H1 (cell line): ENCODE measurements around the gene RTN4RL2. TPM values are rescaled to one million over a fixed set of nuclear protein-coding genes. Genes with fewer than 3 reads are reported as not detected.

Experiments
- CTCF ChIA-PET: fragments of 300-600 bp; sonication (Branson Sonifier 250); formaldehyde crosslinking; loops from one replicate; lab custom pipeline; 2021; ENCODE audit not compliant: partially characterized antibody; lab: Charles Lee
- POLR2A ChIA-PET: fragments of 300-600 bp; sonication (Branson Sonifier 250); formaldehyde crosslinking; loops from one replicate; lab custom pipeline; 2021; ENCODE audit warnings: inconsistent platforms; ENCODE audit not compliant: partially characterized antibody; lab: Charles Lee
- DNase-seq, 2 experiments: peaks; one replicate each; pipeline versions ENCODE4 v3.0.0 to v3.0.0-alpha.2; 2010 to 2022; ENCODE audit warnings: low spot score in 2 of 2, low read depth in 1 of 2, mixed read lengths in 1 of 2
- FAIRE-seq: peaks from 2 replicates; lab custom pipeline; 2011; peaks lifted over from hg19 to GRCh38; lab: Jason Lieb, UNC
- H2AFZ ChIP-seq: 2 replicates; pipeline ENCODE4 v1.8.1; 2012; ENCODE audit warnings: low read length, inconsistent platforms
- H2AK5ac ChIP-seq: 2 replicates; pipeline ENCODE4 v1.6.1; 2013; ENCODE audit warnings: low read depth, low read length
- H2BK120ac ChIP-seq: replicated peaks from 2 replicates; pipeline ENCODE3; 2013; ENCODE audit warnings: low read depth, low read length, inconsistent platforms
- H2BK12ac ChIP-seq: 2 replicates; pipeline ENCODE4 v1.6.1; 2013; ENCODE audit warnings: low read depth, low read length
- H2BK15ac ChIP-seq: 2 replicates; pipeline ENCODE4 v1.6.1; 2013; ENCODE audit warnings: low read length
- H2BK20ac ChIP-seq: 2 replicates; pipeline ENCODE4 v1.6.1; 2013; ENCODE audit warnings: low read length
- H2BK5ac ChIP-seq: 2 replicates; pipeline ENCODE4 v1.6.1; 2013; ENCODE audit warnings: low read depth, low read length
- H3K14ac ChIP-seq: 2 replicates; pipeline ENCODE4 v1.6.1; 2013; ENCODE audit warnings: inconsistent platforms; ENCODE audit not compliant: insufficient read length
- H3K18ac ChIP-seq: 2 replicates; pipeline ENCODE4 v1.6.1; 2013; ENCODE audit warnings: low read length; ENCODE audit errors: extremely low read depth
- H3K23ac ChIP-seq: 2 replicates; pipeline ENCODE4 v1.6.1; 2013; ENCODE audit warnings: inconsistent platforms; ENCODE audit not compliant: insufficient read length
- H3K23me2 ChIP-seq: 2 replicates; pipeline ENCODE4 v1.6.1; 2013; ENCODE audit warnings: low read depth, low read length
- H3K27ac ChIP-seq: 2 replicates; pipeline ENCODE4 v1.6.1; 2011; ENCODE audit warnings: low read depth, low read length, inconsistent platforms
- H3K27me3 ChIP-seq, 4 experiments: replicated peaks in 1 of 4; 1 replicate in 1 of 4; 2 replicates in 3 of 4; pipeline versions ENCODE4 v1.6.1 to v1.8.1; 2011 to 2013; ENCODE audit warnings: low read length in 3 of 4, mild to moderate bottlenecking in 3 of 4, inconsistent platforms in 2 of 4, mixed read lengths in 2 of 4, moderate library complexity in 1 of 4; ENCODE audit not compliant: control insufficient read depth in 3 of 4, insufficient read depth in 3 of 4; ENCODE audit errors: extremely low read depth in 1 of 4
- H3K36me3 ChIP-seq, 4 experiments: 2 replicates each; pipeline versions ENCODE4 v1.6.1 to v1.8.1; 2011 to 2013; ENCODE audit warnings: mild to moderate bottlenecking in 4 of 4, low read length in 3 of 4, moderate library complexity in 2 of 4, control low read depth in 1 of 4, inconsistent platforms in 1 of 4; ENCODE audit not compliant: insufficient read depth in 4 of 4, control insufficient read depth in 2 of 4
- H3K4ac ChIP-seq: replicated peaks from 2 replicates; pipeline ENCODE3; 2013; ENCODE audit warnings: low read length, low read depth, mixed read lengths, inconsistent platforms; ENCODE audit not compliant: insufficient read length
- H3K4me1 ChIP-seq, 4 experiments: replicated peaks in 1 of 4; 1 replicate in 1 of 4; 2 replicates in 3 of 4; pipeline versions ENCODE4 v1.6.1 to v1.8.1; 2011 to 2013; ENCODE audit warnings: low read length in 3 of 4, inconsistent platforms in 2 of 4, mixed read lengths in 1 of 4; ENCODE audit not compliant: insufficient read depth in 4 of 4, control insufficient read depth in 3 of 4
- H3K4me2 ChIP-seq, 2 experiments: 2 replicates each; pipeline versions ENCODE4 v1.6.1 to v1.8.1; 2011 to 2013; ENCODE audit warnings: low read depth in 2 of 2, low read length in 2 of 2, control low read depth in 1 of 2, inconsistent platforms in 1 of 2, mild to moderate bottlenecking in 1 of 2; ENCODE audit not compliant: insufficient read depth in 1 of 2
- H3K4me3 ChIP-seq, 4 experiments: fragments of 200-600, 300-600 bp in 1 of 4; sonication (generic), shearing (Covaris generic), sonication (Bioruptor Twin) in 1 of 4; 2 replicates each; pipeline versions ENCODE4 v1.5.1 to v1.8.1; 2011 to 2016; ENCODE audit warnings: low read length in 4 of 4, low read depth in 3 of 4, control low read depth in 2 of 4, inconsistent platforms in 2 of 4, mild to moderate bottlenecking in 2 of 4, mixed read lengths in 1 of 4, moderate library complexity in 1 of 4; ENCODE audit not compliant: insufficient read depth in 2 of 4; ENCODE audit errors: extremely low read depth in 1 of 4
- H3K56ac ChIP-seq: replicated peaks from 2 replicates; pipeline ENCODE3; 2013; ENCODE audit warnings: low read depth, mild to moderate bottlenecking, mixed read lengths, low read length, inconsistent platforms; ENCODE audit not compliant: insufficient read length
- H3K79me1 ChIP-seq: 2 replicates; pipeline ENCODE4 v1.6.1; 2013; ENCODE audit warnings: low read depth, low read length, control low read depth
- H3K79me2 ChIP-seq, 2 experiments: 2 replicates each; pipeline versions ENCODE4 v1.6.1 to v1.8.1; 2012 to 2013; ENCODE audit warnings: low read length in 2 of 2, mild to moderate bottlenecking in 2 of 2, inconsistent platforms in 1 of 2; ENCODE audit not compliant: insufficient read depth in 2 of 2, control insufficient read depth in 1 of 2
- H3K9ac ChIP-seq, 4 experiments: replicated peaks in 1 of 4; 1 replicate in 1 of 4; 2 replicates in 3 of 4; pipeline versions ENCODE4 v1.6.1 to v1.8.1; 2011 to 2013; ENCODE audit warnings: low read depth in 3 of 4, low read length in 3 of 4, control low read depth in 2 of 4, mild to moderate bottlenecking in 2 of 4, moderate library complexity in 2 of 4, inconsistent platforms in 1 of 4; ENCODE audit errors: extremely low read depth in 1 of 4
- H3K9me3 ChIP-seq, 2 experiments: 2 replicates each; pipeline versions ENCODE4 v1.6.1 to v1.8.1; 2012 to 2013; ENCODE audit warnings: mild to moderate bottlenecking in 2 of 2, moderate library complexity in 2 of 2, control low read depth in 1 of 2, inconsistent platforms in 1 of 2, low read depth in 1 of 2, low read length in 1 of 2, mixed read lengths in 1 of 2; ENCODE audit not compliant: insufficient read depth in 2 of 2
- H4K20me1 ChIP-seq, 2 experiments: replicated peaks in 1 of 2; 2 replicates each; pipeline versions ENCODE3 to v1.8.1; 2011 to 2013; ENCODE audit warnings: inconsistent platforms in 2 of 2, low read length in 2 of 2, mild to moderate bottlenecking in 1 of 2; ENCODE audit not compliant: insufficient read depth in 2 of 2, control insufficient read depth in 1 of 2
- H4K5ac ChIP-seq: 2 replicates; pipeline ENCODE4 v1.6.1; 2013; ENCODE audit warnings: low read length, low read depth, mixed read lengths, inconsistent platforms; ENCODE audit not compliant: insufficient read length
- H4K8ac ChIP-seq: 2 replicates; pipeline ENCODE4 v1.8.0; 2013; ENCODE audit warnings: mild to moderate bottlenecking, moderate library complexity, low read length, inconsistent platforms; ENCODE audit not compliant: insufficient read depth; ENCODE audit errors: extremely low read depth
- H4K91ac ChIP-seq: replicated peaks from 2 replicates; pipeline ENCODE3; 2013; ENCODE audit warnings: low read length, mixed read lengths, inconsistent platforms; ENCODE audit not compliant: insufficient read length
- EP300 ChIP-seq, 2 experiments: IDR thresholded peaks; 1 replicate in 1 of 2; 2 replicates in 1 of 2; pipeline ENCODE4 v1.6.1; 2011 to 2012; ENCODE audit warnings: low read depth in 2 of 2, low read length in 2 of 2, mild to moderate bottlenecking in 2 of 2, borderline replicate concordance in 1 of 2, inconsistent platforms in 1 of 2, moderate library complexity in 1 of 2
- KDM1A ChIP-seq: fragments of 200-600, 300-600 bp; sonication (generic); IDR thresholded peaks from 2 replicates; pipeline ENCODE4 v1.7.1; 2016; ENCODE audit warnings: mild to moderate bottlenecking, low read length, borderline replicate concordance
- SIRT6 ChIP-seq: IDR thresholded peaks from one replicate; pipeline ENCODE4 v1.7.1; 2012; ENCODE audit warnings: low read length, inconsistent platforms
- WGBS, 2 experiments: shearing (Covaris generic) in 1 of 2; methylation state at CpG; one replicate each; pipeline versions ENCODE4 v1.1.6 to v1.1.7; 2013 to 2015; ENCODE audit warnings: low lambda C conversion rate in 2 of 2, mixed read lengths in 2 of 2, inconsistent platforms in 1 of 2, low coverage in 1 of 2, missing lambda C conversion rate in 1 of 2; ENCODE audit not compliant: insufficient replicate concordance in 2 of 2, insufficient coverage in 1 of 2, insufficient read length in 1 of 2; ENCODE audit errors: extremely low coverage in 1 of 2, missing lambda C conversion rate in 1 of 2; 5-methylcytosine and 5-hydroxymethylcytosine counted together
- polyA plus RNA-seq, 7 experiments: library from polyadenylated mRNA; depleted of rRNA in 3 of 7; stranded (reverse) in 5 of 7; unstranded in 2 of 7; fragments of >200 nt in 5 of 7; fragments of 200-250 nt in 2 of 7; gene quantifications; 1 replicate in 5 of 7; 2 replicates in 1 of 7; 4 replicates in 1 of 7; pipeline versions ENCODE4 v1.2.1 to v1.2.3, GENCODE V29; 2011 to 2013; ENCODE audit warnings: missing spikeins in 2 of 7, mixed read lengths in 2 of 7
- total RNA-seq: library from RNA; stranded (reverse); fragmentation: NEBNext Ultra II Directional; extraction: Animal tissue kit (Norgen Biotek cat#: 25700); gene quantifications from 2 replicates; pipeline ENCODE4 v1.2.1, GENCODE V29; 2021

Gene RTN4RL2
- total and polyA plus RNA-seq, 2 of the 8 experiments (the other 6 are each of a cell fraction or from before 2014, with no cell fraction given) = 11.4 to 23.7 TPM

- Histone ChIP-seq H3K79me2 (no peaks in the 10 kb centered on the region), H2AK5ac (no peak overlapping the region), H4K5ac (no peak overlapping the region), H3K4me1 (peaks cover 0 to 6% (median 4%) of the 10 kb centered on the region in 4 experiments; a peak in 4 of 7 replicates), H3K27me3 (peaks cover 0 to 16% (median 8%) of the 10 kb centered on the region in 4 experiments; a peak in 5 of 7 replicates), H2BK20ac (no peak overlapping the region), H3K36me3 (no peaks in the 10 kb centered on the region), H3K23ac (no peak overlapping the region), H3K79me1 (no peaks in the 10 kb centered on the region), H3K4ac (no peak overlapping the region), H3K4me3 (no peak overlapping the region), H3K18ac (no peak overlapping the region), H3K23me2 (peaks cover 7% of the 10 kb centered on the region; the same call in 1 of the 2 replicates), H4K91ac (no peak overlapping the region), H2BK15ac (no peak overlapping the region), H2BK120ac (no peak overlapping the region), H3K9me3 (no peaks in the 10 kb centered on the region), H3K9ac (no peak overlapping the region), H2BK5ac (no peak overlapping the region), H4K20me1 (no peaks in the 10 kb centered on the region), H3K56ac (no peak overlapping the region), H3K27ac (no peak overlapping the region), H2BK12ac (no peak overlapping the region), H3K14ac (no peak overlapping the region), H3K4me2 (no peak overlapping the region), H2AFZ (no peak overlapping the region), H4K8ac (no peak overlapping the region)
- TF ChIP-seq SIRT6 (no peak), KDM1A (no peak), EP300 (IDR thresholded peaks at IDR 0.05; ENCODE audit: borderline replicate concordance in 1 of 2, low read depth in 2 of 2, low read length in 2 of 2) (no peak)
- FAIRE-seq (no peak), DNase-seq (no peak)
- ChIA-PET POLR2A (interaction anchor here (0.7 to 1.4 kb wide), 3 partner anchors 24 to 188 kb away, joined by 3 to 4 read pairs (median 3); no protein-coding TSS in a partner anchor), CTCF (interaction anchor here (0.7 to 14.0 kb wide), 7 partner anchors 14 to 108 kb away, joined by 3 to 452 read pairs (median 3); partner anchors contain the start of gene SLC43A3)
- WGBS, 2 experiments = 90% methylated on average over 2 of the region's 2 CpGs; no CpG with 5 or more reads in 1 of the 2 experiments
Observed at GRCh38 chr11:57453543-57454177, 6.7 kb upstream of the RTN4RL2 start.
